NB4 (cell line): Measurements from ENCODE around the gene PCSK4.

Experiments used
- MYC ChIP-seq: IDR thresholded peaks from 2 replicates; pipeline ENCODE4 v1.6.1; 2011; ENCODE audit warnings: low read depth, low read length
- POLR2A ChIP-seq: IDR thresholded peaks from 2 replicates; pipeline ENCODE4 v1.6.1; 2011; ENCODE audit warnings: mild to moderate bottlenecking; ENCODE audit not compliant: insufficient read length; ENCODE audit errors: extremely low read depth
- TF ChIP-seq, protein P1 (sequence below): IDR thresholded peaks from one replicate; pipeline ENCODE4 v1.5.1; 2012; ENCODE audit warnings: low read depth, low read length
- TF ChIP-seq, protein P2 (sequence below): IDR thresholded peaks from 2 replicates; pipeline ENCODE4 v1.6.1; 2011; ENCODE audit warnings: low read depth, low read length

DNA sequence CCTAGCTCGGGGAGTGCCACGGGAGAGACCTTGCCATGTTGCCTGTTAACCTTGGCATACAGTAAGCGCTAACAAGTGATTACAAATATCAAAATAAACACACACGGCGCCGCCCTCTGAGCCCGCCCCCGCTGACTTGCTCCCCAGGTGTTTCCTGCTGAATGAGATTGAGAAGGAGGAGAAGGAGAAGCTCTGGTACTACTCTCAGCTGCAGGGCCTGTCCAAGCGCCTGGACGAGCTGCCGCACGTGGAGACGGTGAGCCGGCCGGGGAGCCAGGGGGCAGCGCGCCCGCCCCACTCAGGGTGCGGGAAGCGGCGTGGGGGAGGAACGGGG is 35.2 kb downstream of the PCSK4 start:
- TF ChIP-seq, protein P1, sequence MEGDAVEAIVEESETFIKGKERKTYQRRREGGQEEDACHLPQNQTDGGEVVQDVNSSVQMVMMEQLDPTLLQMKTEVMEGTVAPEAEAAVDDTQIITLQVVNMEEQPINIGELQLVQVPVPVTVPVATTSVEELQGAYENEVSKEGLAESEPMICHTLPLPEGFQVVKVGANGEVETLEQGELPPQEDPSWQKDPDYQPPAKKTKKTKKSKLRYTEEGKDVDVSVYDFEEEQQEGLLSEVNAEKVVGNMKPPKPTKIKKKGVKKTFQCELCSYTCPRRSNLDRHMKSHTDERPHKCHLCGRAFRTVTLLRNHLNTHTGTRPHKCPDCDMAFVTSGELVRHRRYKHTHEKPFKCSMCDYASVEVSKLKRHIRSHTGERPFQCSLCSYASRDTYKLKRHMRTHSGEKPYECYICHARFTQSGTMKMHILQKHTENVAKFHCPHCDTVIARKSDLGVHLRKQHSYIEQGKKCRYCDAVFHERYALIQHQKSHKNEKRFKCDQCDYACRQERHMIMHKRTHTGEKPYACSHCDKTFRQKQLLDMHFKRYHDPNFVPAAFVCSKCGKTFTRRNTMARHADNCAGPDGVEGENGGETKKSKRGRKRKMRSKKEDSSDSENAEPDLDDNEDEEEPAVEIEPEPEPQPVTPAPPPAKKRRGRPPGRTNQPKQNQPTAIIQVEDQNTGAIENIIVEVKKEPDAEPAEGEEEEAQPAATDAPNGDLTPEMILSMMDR: no peak
- no peak for TF ChIP-seq POLR2A
- no peak for TF ChIP-seq MYC
- TF ChIP-seq, protein P2, sequence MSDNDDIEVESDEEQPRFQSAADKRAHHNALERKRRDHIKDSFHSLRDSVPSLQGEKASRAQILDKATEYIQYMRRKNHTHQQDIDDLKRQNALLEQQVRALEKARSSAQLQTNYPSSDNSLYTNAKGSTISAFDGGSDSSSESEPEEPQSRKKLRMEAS: peak; percentile 26; the same call in 1 of the 2 replicates
